SK-N-SH (cell line): ENCODE measurements around the gene SPRY4.

Experiments
- CHD2 ChIP-seq: fragments of 150-350 bp; IDR thresholded peaks from 2 replicates; pipeline ENCODE4 v1.6.1; 2018; ENCODE audit warnings: low read length; ENCODE audit not compliant: partially characterized antibody
- ELF1 ChIP-seq: IDR thresholded peaks from 2 replicates; pipeline ENCODE4 v1.4.0; 2012
- EP300 ChIP-seq, 2 experiments: IDR thresholded peaks; 2 replicates each; pipeline versions ENCODE4 v1.4.0 to v1.6.1; 2012; ENCODE audit warnings: borderline replicate concordance in 1 of 2, low read depth in 1 of 2, low read length in 1 of 2
- EZH2phosphoT487 ChIP-seq: fragments of 200-600 bp; sonication (generic); IDR thresholded peaks from 2 replicates; pipeline ENCODE4 v1.6.1; 2017; ENCODE audit warnings: low read depth, mixed run types, mild to moderate bottlenecking, antibody characterized with exemption, moderate library complexity, borderline replicate concordance
- POLR2AphosphoS5 ChIP-seq: IDR thresholded peaks from 2 replicates; pipeline ENCODE4 v1.6.1; 2012; ENCODE audit warnings: low read depth, low read length
- RAD21 ChIP-seq: IDR thresholded peaks from 2 replicates; pipeline ENCODE4 v1.6.1; 2012; ENCODE audit warnings: mild to moderate bottlenecking, low read length
- RFX5 ChIP-seq: IDR thresholded peaks from 2 replicates; pipeline ENCODE4 v1.6.1; 2012; ENCODE audit warnings: mild to moderate bottlenecking, improper control_type of control experiment, low read length
- TCF12 ChIP-seq: IDR thresholded peaks from 2 replicates; pipeline ENCODE4 v1.4.0; 2012
- TF ChIP-seq, protein P1 (sequence below): fragments of 150-350 bp; IDR thresholded peaks from 2 replicates; pipeline ENCODE4 v1.6.1; 2017; ENCODE audit warnings: antibody characterized with exemption, low read length, low read depth, borderline replicate concordance
- TF ChIP-seq, protein P2 (sequence below): fragments of 200-600 bp; sonication (generic); IDR thresholded peaks from 2 replicates; pipeline ENCODE4 v1.6.1; 2017; ENCODE audit warnings: antibody characterized with exemption, mild to moderate bottlenecking, moderate library complexity
- TF ChIP-seq, protein P3 (sequence below): IDR thresholded peaks from 2 replicates; pipeline ENCODE4 v1.4.0; 2012; ENCODE audit warnings: low read depth
- TF ChIP-seq, protein P4 (sequence below): IDR thresholded peaks from 2 replicates; pipeline ENCODE4; 2012
- TF ChIP-seq, protein P5 (sequence below): IDR thresholded peaks from 2 replicates; pipeline ENCODE4 v1.6.1; 2012; ENCODE audit warnings: mild to moderate bottlenecking, low read depth, low read length, moderate library complexity

DNA sequence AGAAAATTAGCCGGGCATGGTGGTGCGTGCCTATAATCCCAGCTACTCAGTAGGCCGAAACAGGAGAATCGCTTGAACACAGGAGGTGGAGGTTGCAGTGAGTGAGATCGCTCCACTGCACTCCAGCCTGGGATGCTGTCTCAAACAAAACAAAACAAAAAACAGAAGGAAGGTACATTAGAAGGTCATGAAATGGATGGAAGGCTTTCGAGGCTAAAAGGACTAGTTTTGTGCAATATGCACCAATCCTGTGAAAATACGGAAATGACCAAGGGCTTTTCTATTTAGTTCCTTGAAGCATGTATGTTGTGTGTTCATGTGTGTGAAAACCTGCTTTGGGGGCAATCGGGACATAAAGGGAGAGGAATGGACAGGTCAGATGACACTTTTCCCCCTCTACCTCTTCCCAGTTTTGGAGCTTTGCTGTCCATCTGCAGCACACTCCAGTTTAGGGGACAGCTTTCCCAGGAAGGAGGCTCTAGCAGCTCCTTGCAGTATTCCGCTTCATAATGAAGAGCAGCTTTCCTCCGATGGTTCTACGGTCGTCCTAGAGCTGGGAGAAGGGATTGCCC lies 15.0 kb downstream of the SPRY4 start:
- TF ChIP-seq POLR2AphosphoS5 (no peak), RAD21 (no peak), TCF12 (no peak), CHD2 (no peak), EP300 (IDR thresholded peaks at IDR 0.05; ENCODE audit: borderline replicate concordance in 1 of 2, low read depth in 1 of 2, low read length in 1 of 2) (no peak), EZH2phosphoT487 (no peak), RFX5 (no peak), ELF1 (no peak)
- TF ChIP-seq, protein P1, sequence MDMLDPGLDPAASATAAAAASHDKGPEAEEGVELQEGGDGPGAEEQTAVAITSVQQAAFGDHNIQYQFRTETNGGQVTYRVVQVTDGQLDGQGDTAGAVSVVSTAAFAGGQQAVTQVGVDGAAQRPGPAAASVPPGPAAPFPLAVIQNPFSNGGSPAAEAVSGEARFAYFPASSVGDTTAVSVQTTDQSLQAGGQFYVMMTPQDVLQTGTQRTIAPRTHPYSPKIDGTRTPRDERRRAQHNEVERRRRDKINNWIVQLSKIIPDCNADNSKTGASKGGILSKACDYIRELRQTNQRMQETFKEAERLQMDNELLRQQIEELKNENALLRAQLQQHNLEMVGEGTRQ, result no peak
- TF ChIP-seq, protein P2, sequence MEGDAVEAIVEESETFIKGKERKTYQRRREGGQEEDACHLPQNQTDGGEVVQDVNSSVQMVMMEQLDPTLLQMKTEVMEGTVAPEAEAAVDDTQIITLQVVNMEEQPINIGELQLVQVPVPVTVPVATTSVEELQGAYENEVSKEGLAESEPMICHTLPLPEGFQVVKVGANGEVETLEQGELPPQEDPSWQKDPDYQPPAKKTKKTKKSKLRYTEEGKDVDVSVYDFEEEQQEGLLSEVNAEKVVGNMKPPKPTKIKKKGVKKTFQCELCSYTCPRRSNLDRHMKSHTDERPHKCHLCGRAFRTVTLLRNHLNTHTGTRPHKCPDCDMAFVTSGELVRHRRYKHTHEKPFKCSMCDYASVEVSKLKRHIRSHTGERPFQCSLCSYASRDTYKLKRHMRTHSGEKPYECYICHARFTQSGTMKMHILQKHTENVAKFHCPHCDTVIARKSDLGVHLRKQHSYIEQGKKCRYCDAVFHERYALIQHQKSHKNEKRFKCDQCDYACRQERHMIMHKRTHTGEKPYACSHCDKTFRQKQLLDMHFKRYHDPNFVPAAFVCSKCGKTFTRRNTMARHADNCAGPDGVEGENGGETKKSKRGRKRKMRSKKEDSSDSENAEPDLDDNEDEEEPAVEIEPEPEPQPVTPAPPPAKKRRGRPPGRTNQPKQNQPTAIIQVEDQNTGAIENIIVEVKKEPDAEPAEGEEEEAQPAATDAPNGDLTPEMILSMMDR, result no peak
- TF ChIP-seq, protein P3, sequence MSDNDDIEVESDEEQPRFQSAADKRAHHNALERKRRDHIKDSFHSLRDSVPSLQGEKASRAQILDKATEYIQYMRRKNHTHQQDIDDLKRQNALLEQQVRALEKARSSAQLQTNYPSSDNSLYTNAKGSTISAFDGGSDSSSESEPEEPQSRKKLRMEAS, result no peak
- TF ChIP-seq, protein P4, sequence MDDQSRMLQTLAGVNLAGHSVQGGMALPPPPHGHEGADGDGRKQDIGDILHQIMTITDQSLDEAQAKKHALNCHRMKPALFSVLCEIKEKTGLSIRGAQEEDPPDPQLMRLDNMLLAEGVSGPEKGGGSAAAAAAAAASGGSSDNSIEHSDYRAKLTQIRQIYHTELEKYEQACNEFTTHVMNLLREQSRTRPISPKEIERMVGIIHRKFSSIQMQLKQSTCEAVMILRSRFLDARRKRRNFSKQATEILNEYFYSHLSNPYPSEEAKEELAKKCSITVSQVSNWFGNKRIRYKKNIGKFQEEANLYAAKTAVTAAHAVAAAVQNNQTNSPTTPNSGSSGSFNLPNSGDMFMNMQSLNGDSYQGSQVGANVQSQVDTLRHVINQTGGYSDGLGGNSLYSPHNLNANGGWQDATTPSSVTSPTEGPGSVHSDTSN, result no peak
- TF ChIP-seq, protein P5, sequence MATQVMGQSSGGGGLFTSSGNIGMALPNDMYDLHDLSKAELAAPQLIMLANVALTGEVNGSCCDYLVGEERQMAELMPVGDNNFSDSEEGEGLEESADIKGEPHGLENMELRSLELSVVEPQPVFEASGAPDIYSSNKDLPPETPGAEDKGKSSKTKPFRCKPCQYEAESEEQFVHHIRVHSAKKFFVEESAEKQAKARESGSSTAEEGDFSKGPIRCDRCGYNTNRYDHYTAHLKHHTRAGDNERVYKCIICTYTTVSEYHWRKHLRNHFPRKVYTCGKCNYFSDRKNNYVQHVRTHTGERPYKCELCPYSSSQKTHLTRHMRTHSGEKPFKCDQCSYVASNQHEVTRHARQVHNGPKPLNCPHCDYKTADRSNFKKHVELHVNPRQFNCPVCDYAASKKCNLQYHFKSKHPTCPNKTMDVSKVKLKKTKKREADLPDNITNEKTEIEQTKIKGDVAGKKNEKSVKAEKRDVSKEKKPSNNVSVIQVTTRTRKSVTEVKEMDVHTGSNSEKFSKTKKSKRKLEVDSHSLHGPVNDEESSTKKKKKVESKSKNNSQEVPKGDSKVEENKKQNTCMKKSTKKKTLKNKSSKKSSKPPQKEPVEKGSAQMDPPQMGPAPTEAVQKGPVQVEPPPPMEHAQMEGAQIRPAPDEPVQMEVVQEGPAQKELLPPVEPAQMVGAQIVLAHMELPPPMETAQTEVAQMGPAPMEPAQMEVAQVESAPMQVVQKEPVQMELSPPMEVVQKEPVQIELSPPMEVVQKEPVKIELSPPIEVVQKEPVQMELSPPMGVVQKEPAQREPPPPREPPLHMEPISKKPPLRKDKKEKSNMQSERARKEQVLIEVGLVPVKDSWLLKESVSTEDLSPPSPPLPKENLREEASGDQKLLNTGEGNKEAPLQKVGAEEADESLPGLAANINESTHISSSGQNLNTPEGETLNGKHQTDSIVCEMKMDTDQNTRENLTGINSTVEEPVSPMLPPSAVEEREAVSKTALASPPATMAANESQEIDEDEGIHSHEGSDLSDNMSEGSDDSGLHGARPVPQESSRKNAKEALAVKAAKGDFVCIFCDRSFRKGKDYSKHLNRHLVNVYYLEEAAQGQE, result no peak
